IMR-90 (cell line): Measurements from ENCODE around the gene UBP1. TPM values are rescaled to one million over a fixed set of nuclear protein-coding genes. Genes with fewer than 3 reads are reported as not detected.

Source experiments
- ATAC-seq: fragments of 200-7000 bp; cut with Tn5 transposase; 2 replicates; pipeline ENCODE4 v1.9.1; 2020; ENCODE audit warnings: low read depth, mild to moderate bottlenecking, moderate library complexity
- BruUV-seq: library from RNA; stranded (reverse); fragments of 400-500 nt; replicated peaks from 2 replicates; lab custom pipeline; 2021; lab: Mats Ljungman, UMichigan
- CTCF ChIA-PET: fragments of 300-600 bp; formaldehyde crosslinking; extraction: SDS; loops from one replicate; lab custom pipeline; 2021; ENCODE audit warnings: antibody characterized with exemption; lab: Yijun Ruan, JAX
- POLR2A ChIA-PET: fragments of 300-600 bp; sonication (Branson Sonifier 250); formaldehyde crosslinking; loops from one replicate; lab custom pipeline; 2022; ENCODE audit warnings: antibody characterized with exemption; ENCODE audit not compliant: unreplicated experiment; lab: Charles Lee
- DNase-seq: peaks from one replicate; pipeline ENCODE4 v3.0.0; 2013
- H2AFZ ChIP-seq: replicated peaks from 2 replicates; pipeline ENCODE3; 2013; ENCODE audit warnings: low read length, mild to moderate bottlenecking; ENCODE audit not compliant: poor library complexity
- H2AK5ac ChIP-seq: 2 replicates; pipeline ENCODE4 v1.6.1; 2013; ENCODE audit warnings: low read depth, low read length, inconsistent platforms
- H2AK9ac ChIP-seq: replicated peaks from 2 replicates; pipeline ENCODE3; 2013; ENCODE audit warnings: mild to moderate bottlenecking, low read depth, low read length, moderate library complexity; ENCODE audit not compliant: poor library complexity
- H2BK120ac ChIP-seq: 2 replicates; pipeline ENCODE4 v1.6.1; 2013; ENCODE audit warnings: low read depth, low read length, inconsistent platforms
- H2BK15ac ChIP-seq: 3 replicates; pipeline ENCODE4 v1.6.1; 2013; ENCODE audit warnings: low read depth, low read length, inconsistent platforms
- H2BK20ac ChIP-seq: 2 replicates; pipeline ENCODE4 v1.6.1; 2013; ENCODE audit warnings: low read depth, mild to moderate bottlenecking, inconsistent platforms, low read length, moderate library complexity
- H2BK5ac ChIP-seq: 2 replicates; pipeline ENCODE4 v1.6.1; 2013; ENCODE audit warnings: mild to moderate bottlenecking, low read depth, low read length, inconsistent platforms; ENCODE audit not compliant: poor library complexity, severe bottlenecking
- H3K14ac ChIP-seq: replicated peaks from 2 replicates; pipeline ENCODE4 v1.6.1; 2013; ENCODE audit warnings: low read depth, low read length, inconsistent platforms
- H3K18ac ChIP-seq: 2 replicates; pipeline ENCODE4 v1.6.1; 2013; ENCODE audit warnings: low read depth, low read length, control low read depth
- H3K23ac ChIP-seq: 2 replicates; pipeline ENCODE4 v1.6.1; 2013; ENCODE audit warnings: low read depth, low read length, inconsistent platforms
- H3K27ac ChIP-seq: 2 replicates; pipeline ENCODE4 v1.5.1; 2013; ENCODE audit warnings: mild to moderate bottlenecking, control low read depth, low read length; ENCODE audit not compliant: insufficient read depth
- H3K27me3 ChIP-seq: 2 replicates; pipeline ENCODE4 v1.6.1; 2013; ENCODE audit warnings: low read length; ENCODE audit not compliant: control insufficient read depth, insufficient read depth
- H3K36me3 ChIP-seq: 2 replicates; pipeline ENCODE4 v1.6.1; 2013; ENCODE audit warnings: low read length, mixed read lengths; ENCODE audit not compliant: control insufficient read depth, insufficient read depth
- H3K4ac ChIP-seq: 2 replicates; pipeline ENCODE4 v1.6.1; 2013; ENCODE audit warnings: low read depth, low read length, inconsistent platforms
- H3K4me1 ChIP-seq: 2 replicates; pipeline ENCODE4 v1.6.1; 2013; ENCODE audit warnings: low read length, mixed read lengths; ENCODE audit not compliant: control insufficient read depth, insufficient read depth
- H3K4me2 ChIP-seq: 2 replicates; pipeline ENCODE4 v1.6.1; 2013; ENCODE audit warnings: low read depth, mild to moderate bottlenecking, control low read depth, low read length, moderate library complexity
- H3K4me3 ChIP-seq: 2 replicates; pipeline ENCODE4 v1.5.1; 2013; ENCODE audit warnings: low read depth, mild to moderate bottlenecking, control low read depth, low read length, moderate library complexity; ENCODE audit not compliant: insufficient read depth
- H3K56ac ChIP-seq: 2 replicates; pipeline ENCODE4 v1.6.1; 2013; ENCODE audit warnings: low read length, inconsistent platforms; ENCODE audit not compliant: insufficient read depth; ENCODE audit errors: extremely low read depth
- H3K79me1 ChIP-seq, 2 experiments: 2 replicates each; pipeline ENCODE4 v1.6.1; 2013; ENCODE audit warnings: low read length in 2 of 2, inconsistent platforms in 1 of 2, low read depth in 1 of 2
- H3K9ac ChIP-seq: 2 replicates; pipeline ENCODE4 v1.6.1; 2013; ENCODE audit warnings: low read depth, low read length, control low read depth
- H3K9me1 ChIP-seq: 2 replicates; pipeline ENCODE4 v1.6.1; 2013; ENCODE audit warnings: low read length, inconsistent platforms; ENCODE audit not compliant: insufficient read depth
- H3K9me3 ChIP-seq: 2 replicates; pipeline ENCODE4 v1.6.1; 2013; ENCODE audit warnings: low read length; ENCODE audit not compliant: control insufficient read depth, insufficient read depth
- H4K20me1 ChIP-seq: 2 replicates; pipeline ENCODE4 v1.6.1; 2013; ENCODE audit warnings: low read length, inconsistent platforms; ENCODE audit not compliant: insufficient read depth
- H4K5ac ChIP-seq: 2 replicates; pipeline ENCODE4 v1.6.1; 2013; ENCODE audit warnings: mild to moderate bottlenecking, low read depth, low read length, control low read depth
- H4K8ac ChIP-seq, 2 experiments: 2 replicates each; pipeline ENCODE4 v1.6.1; 2013; ENCODE audit warnings: low read depth in 2 of 2, low read length in 2 of 2, control low read depth in 1 of 2, inconsistent platforms in 1 of 2
- H4K91ac ChIP-seq: 2 replicates; pipeline ENCODE4 v1.6.1; 2013; ENCODE audit warnings: low read depth, low read length, inconsistent platforms; ENCODE audit not compliant: insufficient read depth
- FOS ChIP-seq: fragments of 150-350 bp; IDR thresholded peaks from 2 replicates; pipeline ENCODE4 v1.6.1; 2016; ENCODE audit warnings: low read depth, low read length
- MXI1 ChIP-seq: IDR thresholded peaks from 2 replicates; pipeline ENCODE4 v1.6.1; 2012; ENCODE audit warnings: low read depth, mild to moderate bottlenecking, low read length, moderate library complexity, borderline replicate concordance
- RAD21 ChIP-seq: IDR thresholded peaks from 2 replicates; pipeline ENCODE4 v1.6.1; 2012; ENCODE audit warnings: low read length, improper control_type of control experiment
- RCOR1 ChIP-seq: IDR thresholded peaks from 2 replicates; pipeline ENCODE4 v1.6.1; 2012; ENCODE audit warnings: mild to moderate bottlenecking, low read length, improper control_type of control experiment; ENCODE audit not compliant: insufficient replicate concordance
- WGBS, 2 experiments: methylation state at CpG; one replicate each; pipeline versions ENCODE4 v1.1.5 to v1.1.7; 2013; ENCODE audit warnings: missing lambda C conversion rate in 2 of 2; ENCODE audit not compliant: insufficient read length in 1 of 2; ENCODE audit errors: extremely low coverage in 2 of 2; 5-methylcytosine and 5-hydroxymethylcytosine counted together
- dilution Hi-C: fragments of 300-500 bp; cut with HindIII; formaldehyde crosslinking; loops from one replicate; pipeline ENCODE4 v1.14.3; 2018; ENCODE audit warnings: low sequenced_read_pairs; ENCODE audit not compliant: unreplicated experiment
- in situ Hi-C: fragments of 300-500 bp; cut with MboI; formaldehyde crosslinking; loops from 3 replicates; pipeline ENCODE4 v1.14.3; 2019; ENCODE audit warnings: low sequenced_read_pairs, inconsistent platforms, mixed read lengths
- intact Hi-C: fragments of 100-400 bp; cut with micrococcal nuclease; formaldehyde crosslinking; loops from 2 replicates; pipeline ENCODE4 v1.10.0; 2022
- polyA plus RNA-seq, 3 experiments: library from polyadenylated mRNA; depleted of rRNA; stranded (reverse); fragments of >200 nt; gene quantifications; 2 replicates each; pipeline ENCODE4 v1.2.3, GENCODE V29; 2012; ENCODE audit warnings: low replicate concordance in 1 of 3
- total RNA-seq: library from RNA; depleted of rRNA; stranded (reverse); fragments of >200 nt; gene quantifications from 2 replicates; pipeline ENCODE4 v1.2.3, GENCODE V29; 2012

The UBP1 gene
- total and polyA plus RNA-seq, 2 of the 4 experiments (the other 2 are of a cell fraction): 56.3 to 73.8 TPM

- H2AK9ac ChIP-seq: no peak overlapping the region
- dilution Hi-C loops: no loop called here
- no peak overlapping the region for H4K5ac ChIP-seq
- intact Hi-C loops: no loop called here
- H3K79me1 ChIP-seq: peaks cover 2 to 40% of the 10 kb centered on the region in 2 experiments; a peak in 3 of 4 replicates
- no peak overlapping the region for H3K4me2 ChIP-seq
- no peak overlapping the region for H3K56ac ChIP-seq
- DNase-seq: peak; percentile 47
- H2BK20ac ChIP-seq: no peak overlapping the region
- H3K4ac ChIP-seq: no peak overlapping the region
- ChIA-PET POLR2A (no interaction called here), CTCF (no interaction called here)
- H2AFZ ChIP-seq: no peak overlapping the region
- H3K4me3 ChIP-seq: no peak overlapping the region
- H3K9me1 ChIP-seq: peaks cover 12% of the 10 kb centered on the region
- WGBS, 2 experiments: no CpG with 5 or more reads among the region's 2 CpGs
- H4K8ac ChIP-seq: no peak overlapping the region
- no peak overlapping the region for H3K14ac ChIP-seq
- in situ Hi-C loops: no loop called here
- H3K4me1 ChIP-seq: peaks cover 12% of the 10 kb centered on the region
- no peak overlapping the region for H2AK5ac ChIP-seq
- H2BK120ac ChIP-seq: no peak overlapping the region
- BruUV-seq: no TSS peak
- no peak for ATAC-seq
- H3K9me3 ChIP-seq: no peaks in the 10 kb centered on the region
- H2BK15ac ChIP-seq: no peak overlapping the region
- no peak overlapping the region for H3K27ac ChIP-seq
- no peak overlapping the region for H3K18ac ChIP-seq
- peaks cover 88% of the 10 kb centered on the region for H4K20me1 ChIP-seq
- no peak overlapping the region for H3K9ac ChIP-seq
- H4K91ac ChIP-seq: no peak overlapping the region
- TF ChIP-seq RAD21 (no peak), MXI1 (no peak), FOS (no peak), RCOR1 (no peak)
- no peaks in the 10 kb centered on the region for H3K27me3 ChIP-seq
- H2BK5ac ChIP-seq: no peak overlapping the region
- no peaks in the 10 kb centered on the region for H3K36me3 ChIP-seq
- H3K23ac ChIP-seq: no peak overlapping the region
Observed at GRCh38 chr3:33433843-33434242, 6.4 kb downstream of the UBP1 start.
